H1 (cell line): ENCODE results near the gene FGR. TPM values are rescaled to one million over a fixed set of nuclear protein-coding genes. Genes with fewer than 3 reads are reported as not detected.

Experiments used
- CTCF ChIA-PET: fragments of 300-600 bp; sonication (Branson Sonifier 250); formaldehyde crosslinking; loops from one replicate; lab custom pipeline; 2021; ENCODE audit not compliant: partially characterized antibody; lab: Charles Lee
- POLR2A ChIA-PET: fragments of 300-600 bp; sonication (Branson Sonifier 250); formaldehyde crosslinking; loops from one replicate; lab custom pipeline; 2021; ENCODE audit warnings: inconsistent platforms; ENCODE audit not compliant: partially characterized antibody; lab: Charles Lee
- DNase-seq, 2 experiments: peaks; one replicate each; pipeline versions ENCODE4 v3.0.0 to v3.0.0-alpha.2; 2010 to 2022; ENCODE audit warnings: low spot score in 2 of 2, low read depth in 1 of 2, mixed read lengths in 1 of 2
- FAIRE-seq: peaks from 2 replicates; lab custom pipeline; 2011; peaks lifted over from hg19 to GRCh38; lab: Jason Lieb, UNC
- H2AFZ ChIP-seq: 2 replicates; pipeline ENCODE4 v1.8.1; 2012; ENCODE audit warnings: low read length, inconsistent platforms
- H2AK5ac ChIP-seq: 2 replicates; pipeline ENCODE4 v1.6.1; 2013; ENCODE audit warnings: low read depth, low read length
- H2BK120ac ChIP-seq: replicated peaks from 2 replicates; pipeline ENCODE3; 2013; ENCODE audit warnings: low read depth, low read length, inconsistent platforms
- H2BK12ac ChIP-seq: 2 replicates; pipeline ENCODE4 v1.6.1; 2013; ENCODE audit warnings: low read depth, low read length
- H2BK15ac ChIP-seq: 2 replicates; pipeline ENCODE4 v1.6.1; 2013; ENCODE audit warnings: low read length
- H2BK20ac ChIP-seq: 2 replicates; pipeline ENCODE4 v1.6.1; 2013; ENCODE audit warnings: low read length
- H2BK5ac ChIP-seq: 2 replicates; pipeline ENCODE4 v1.6.1; 2013; ENCODE audit warnings: low read depth, low read length
- H3K14ac ChIP-seq: 2 replicates; pipeline ENCODE4 v1.6.1; 2013; ENCODE audit warnings: inconsistent platforms; ENCODE audit not compliant: insufficient read length
- H3K18ac ChIP-seq: 2 replicates; pipeline ENCODE4 v1.6.1; 2013; ENCODE audit warnings: low read length; ENCODE audit errors: extremely low read depth
- H3K23ac ChIP-seq: 2 replicates; pipeline ENCODE4 v1.6.1; 2013; ENCODE audit warnings: inconsistent platforms; ENCODE audit not compliant: insufficient read length
- H3K23me2 ChIP-seq: 2 replicates; pipeline ENCODE4 v1.6.1; 2013; ENCODE audit warnings: low read depth, low read length
- H3K27ac ChIP-seq: 2 replicates; pipeline ENCODE4 v1.6.1; 2011; ENCODE audit warnings: low read depth, low read length, inconsistent platforms
- H3K27me3 ChIP-seq, 4 experiments: replicated peaks in 1 of 4; 1 replicate in 1 of 4; 2 replicates in 3 of 4; pipeline versions ENCODE4 v1.6.1 to v1.8.1; 2011 to 2013; ENCODE audit warnings: low read length in 3 of 4, mild to moderate bottlenecking in 3 of 4, inconsistent platforms in 2 of 4, mixed read lengths in 2 of 4, moderate library complexity in 1 of 4; ENCODE audit not compliant: control insufficient read depth in 3 of 4, insufficient read depth in 3 of 4; ENCODE audit errors: extremely low read depth in 1 of 4
- H3K36me3 ChIP-seq, 4 experiments: 2 replicates each; pipeline versions ENCODE4 v1.6.1 to v1.8.1; 2011 to 2013; ENCODE audit warnings: mild to moderate bottlenecking in 4 of 4, low read length in 3 of 4, moderate library complexity in 2 of 4, control low read depth in 1 of 4, inconsistent platforms in 1 of 4; ENCODE audit not compliant: insufficient read depth in 4 of 4, control insufficient read depth in 2 of 4
- H3K4ac ChIP-seq: replicated peaks from 2 replicates; pipeline ENCODE3; 2013; ENCODE audit warnings: low read length, low read depth, mixed read lengths, inconsistent platforms; ENCODE audit not compliant: insufficient read length
- H3K4me1 ChIP-seq, 4 experiments: replicated peaks in 1 of 4; 1 replicate in 1 of 4; 2 replicates in 3 of 4; pipeline versions ENCODE4 v1.6.1 to v1.8.1; 2011 to 2013; ENCODE audit warnings: low read length in 3 of 4, inconsistent platforms in 2 of 4, mixed read lengths in 1 of 4; ENCODE audit not compliant: insufficient read depth in 4 of 4, control insufficient read depth in 3 of 4
- H3K4me2 ChIP-seq, 2 experiments: 2 replicates each; pipeline versions ENCODE4 v1.6.1 to v1.8.1; 2011 to 2013; ENCODE audit warnings: low read depth in 2 of 2, low read length in 2 of 2, control low read depth in 1 of 2, inconsistent platforms in 1 of 2, mild to moderate bottlenecking in 1 of 2; ENCODE audit not compliant: insufficient read depth in 1 of 2
- H3K4me3 ChIP-seq, 4 experiments: fragments of 200-600, 300-600 bp in 1 of 4; sonication (generic), shearing (Covaris generic), sonication (Bioruptor Twin) in 1 of 4; 2 replicates each; pipeline versions ENCODE4 v1.5.1 to v1.8.1; 2011 to 2016; ENCODE audit warnings: low read length in 4 of 4, low read depth in 3 of 4, control low read depth in 2 of 4, inconsistent platforms in 2 of 4, mild to moderate bottlenecking in 2 of 4, mixed read lengths in 1 of 4, moderate library complexity in 1 of 4; ENCODE audit not compliant: insufficient read depth in 2 of 4; ENCODE audit errors: extremely low read depth in 1 of 4
- H3K56ac ChIP-seq: replicated peaks from 2 replicates; pipeline ENCODE3; 2013; ENCODE audit warnings: low read depth, mild to moderate bottlenecking, mixed read lengths, low read length, inconsistent platforms; ENCODE audit not compliant: insufficient read length
- H3K79me1 ChIP-seq: 2 replicates; pipeline ENCODE4 v1.6.1; 2013; ENCODE audit warnings: low read depth, low read length, control low read depth
- H3K79me2 ChIP-seq, 2 experiments: 2 replicates each; pipeline versions ENCODE4 v1.6.1 to v1.8.1; 2012 to 2013; ENCODE audit warnings: low read length in 2 of 2, mild to moderate bottlenecking in 2 of 2, inconsistent platforms in 1 of 2; ENCODE audit not compliant: insufficient read depth in 2 of 2, control insufficient read depth in 1 of 2
- H3K9ac ChIP-seq, 4 experiments: replicated peaks in 1 of 4; 1 replicate in 1 of 4; 2 replicates in 3 of 4; pipeline versions ENCODE4 v1.6.1 to v1.8.1; 2011 to 2013; ENCODE audit warnings: low read depth in 3 of 4, low read length in 3 of 4, control low read depth in 2 of 4, mild to moderate bottlenecking in 2 of 4, moderate library complexity in 2 of 4, inconsistent platforms in 1 of 4; ENCODE audit errors: extremely low read depth in 1 of 4
- H3K9me3 ChIP-seq, 2 experiments: 2 replicates each; pipeline versions ENCODE4 v1.6.1 to v1.8.1; 2012 to 2013; ENCODE audit warnings: mild to moderate bottlenecking in 2 of 2, moderate library complexity in 2 of 2, control low read depth in 1 of 2, inconsistent platforms in 1 of 2, low read depth in 1 of 2, low read length in 1 of 2, mixed read lengths in 1 of 2; ENCODE audit not compliant: insufficient read depth in 2 of 2
- H4K20me1 ChIP-seq, 2 experiments: replicated peaks in 1 of 2; 2 replicates each; pipeline versions ENCODE3 to v1.8.1; 2011 to 2013; ENCODE audit warnings: inconsistent platforms in 2 of 2, low read length in 2 of 2, mild to moderate bottlenecking in 1 of 2; ENCODE audit not compliant: insufficient read depth in 2 of 2, control insufficient read depth in 1 of 2
- H4K5ac ChIP-seq: 2 replicates; pipeline ENCODE4 v1.6.1; 2013; ENCODE audit warnings: low read length, low read depth, mixed read lengths, inconsistent platforms; ENCODE audit not compliant: insufficient read length
- H4K8ac ChIP-seq: 2 replicates; pipeline ENCODE4 v1.8.0; 2013; ENCODE audit warnings: mild to moderate bottlenecking, moderate library complexity, low read length, inconsistent platforms; ENCODE audit not compliant: insufficient read depth; ENCODE audit errors: extremely low read depth
- H4K91ac ChIP-seq: replicated peaks from 2 replicates; pipeline ENCODE3; 2013; ENCODE audit warnings: low read length, mixed read lengths, inconsistent platforms; ENCODE audit not compliant: insufficient read length
- ASH2L ChIP-seq: fragments of 200-600, 300-600 bp; sonication (generic); IDR thresholded peaks from one replicate; pipeline ENCODE4 v1.7.1; 2017; ENCODE audit warnings: low read length
- CTCF ChIP-seq, 3 experiments: IDR thresholded peaks; 1 replicate in 2 of 3; 2 replicates in 1 of 3; pipeline versions ENCODE4 v1.5.1 to v1.6.1; 2011; ENCODE audit warnings: low read length in 3 of 3, mild to moderate bottlenecking in 3 of 3, inconsistent platforms in 2 of 3, low read depth in 1 of 3, moderate library complexity in 1 of 3; ENCODE audit not compliant: insufficient read depth in 1 of 3; ENCODE audit errors: control extremely low read depth in 1 of 3
- KDM1A ChIP-seq: fragments of 200-600, 300-600 bp; sonication (generic); IDR thresholded peaks from 2 replicates; pipeline ENCODE4 v1.7.1; 2016; ENCODE audit warnings: mild to moderate bottlenecking, low read length, borderline replicate concordance
- RAD21 ChIP-seq, 2 experiments: IDR thresholded peaks in 1 of 2; conservative IDR thresholded peaks in 1 of 2; 2 replicates each; pipeline ENCODE4 v1.6.1; 2011; ENCODE audit warnings: low read depth in 2 of 2, low read length in 2 of 2, improper control_type of control experiment in 1 of 2, inconsistent platforms in 1 of 2, mild to moderate bottlenecking in 1 of 2, moderate library complexity in 1 of 2
- RXRA ChIP-seq: IDR thresholded peaks from 2 replicates; pipeline ENCODE4 v1.6.1; 2011; ENCODE audit warnings: low read depth, mild to moderate bottlenecking, low read length, moderate library complexity; ENCODE audit not compliant: insufficient read depth
- TBP ChIP-seq: IDR thresholded peaks from 2 replicates; pipeline ENCODE4 v1.6.1; 2011; ENCODE audit warnings: low read depth, low read length, improper control_type of control experiment
- WGBS, 2 experiments: shearing (Covaris generic) in 1 of 2; methylation state at CpG; one replicate each; pipeline versions ENCODE4 v1.1.6 to v1.1.7; 2013 to 2015; ENCODE audit warnings: low lambda C conversion rate in 2 of 2, mixed read lengths in 2 of 2, inconsistent platforms in 1 of 2, low coverage in 1 of 2, missing lambda C conversion rate in 1 of 2; ENCODE audit not compliant: insufficient replicate concordance in 2 of 2, insufficient coverage in 1 of 2, insufficient read length in 1 of 2; ENCODE audit errors: extremely low coverage in 1 of 2, missing lambda C conversion rate in 1 of 2; 5-methylcytosine and 5-hydroxymethylcytosine counted together
- polyA plus RNA-seq, 7 experiments: library from polyadenylated mRNA; depleted of rRNA in 3 of 7; stranded (reverse) in 5 of 7; unstranded in 2 of 7; fragments of >200 nt in 5 of 7; fragments of 200-250 nt in 2 of 7; gene quantifications; 1 replicate in 5 of 7; 2 replicates in 1 of 7; 4 replicates in 1 of 7; pipeline versions ENCODE4 v1.2.1 to v1.2.3, GENCODE V29; 2011 to 2013; ENCODE audit warnings: missing spikeins in 2 of 7, mixed read lengths in 2 of 7
- total RNA-seq: library from RNA; stranded (reverse); fragmentation: NEBNext Ultra II Directional; extraction: Animal tissue kit (Norgen Biotek cat#: 25700); gene quantifications from 2 replicates; pipeline ENCODE4 v1.2.1, GENCODE V29; 2021

Gene FGR
- total and polyA plus RNA-seq, 2 of the 8 experiments (the other 6 are each of a cell fraction or from before 2014, with no cell fraction given), result 0.22 to 0.95 TPM

- peak overlapping the region; percentile 72 for H3K18ac ChIP-seq
- H3K27me3 ChIP-seq, result peaks cover 0 to 2% (median 0%) of the 10 kb centered on the region in 4 experiments; a peak in 2 of 7 replicates
- 0 out of 4 replicates have a peak overlapping the region, but pooled peaks of 1 of the 2 experiments have one; percentile 29 for H3K4me2 ChIP-seq
- ChIA-PET POLR2A (interaction anchor here (0.7 to 1.9 kb wide), 5 partner anchors 10 to 58 kb away, joined by 3 to 5 read pairs (median 3); partner anchors contain the start of genes AHDC1 and IFI6), CTCF (interaction anchor here (0.6 to 13.1 kb wide), 39 partner anchors 9 to 364 kb away, joined by 3 to 472 read pairs (median 4); partner anchors contain the start of genes AHDC1 and IFI6)
- peak overlapping the region; percentile 67; the same call in 1 of the 2 replicates for H2BK5ac ChIP-seq
- DNase-seq (peak; percentile 78 to 99), FAIRE-seq (peak; percentile 81)
- no peaks in the 10 kb centered on the region for H4K20me1 ChIP-seq
- H4K5ac ChIP-seq, result no peak overlapping the region
- 38% methylated on average over 12 of the region's 12 CpGs; no CpG with 5 or more reads in 1 of the 2 experiments for WGBS, 2 experiments
- H3K9ac ChIP-seq, result peak overlapping the region in 1 of 4 experiments; percentile 13; a peak in 1 of 7 replicates
- no peak overlapping the region for H3K23ac ChIP-seq
- no peak overlapping the region for H4K8ac ChIP-seq
- 0 out of 2 replicates have a peak overlapping the region, but pooled peaks have one; percentile 5 for H3K27ac ChIP-seq
- TF ChIP-seq RXRA (no peak), TBP (no peak), CTCF (IDR thresholded peaks at IDR 0.05; ENCODE audit: control extremely low read depth in 1 of 3, insufficient read depth in 1 of 3, low read depth in 1 of 3, low read length in 3 of 3) (peak; percentile 74 to 91 (median 88)), KDM1A (no peak), ASH2L (peak; percentile 44), RAD21 (IDR thresholded peaks at IDR 0.05 in 1 of 2, conservative IDR thresholded peaks at IDR 0.05 in 1 of 2; ENCODE audit: low read depth in 2 of 2, low read length in 2 of 2) (peak; percentile 94)
- no peaks in the 10 kb centered on the region for H3K9me3 ChIP-seq
- H4K91ac ChIP-seq, result peak overlapping the region; percentile 26
- peak overlapping the region; percentile 64; the same call in 1 of the 2 replicates for H2BK12ac ChIP-seq
- H2AK5ac ChIP-seq, result no peak overlapping the region
- H2BK15ac ChIP-seq, result 0 out of 2 replicates have a peak overlapping the region, but pooled peaks have one; percentile 93
- H3K79me1 ChIP-seq, result no peaks in the 10 kb centered on the region
- H3K23me2 ChIP-seq, result peaks cover 4% of the 10 kb centered on the region; the same call in 1 of the 2 replicates
- no peak overlapping the region for H3K56ac ChIP-seq
- H3K36me3 ChIP-seq, result no peaks in the 10 kb centered on the region
- H2BK120ac ChIP-seq, result peak overlapping the region; percentile 14
- peaks cover 4 to 20% (median 13%) of the 10 kb centered on the region in 4 experiments; a peak in 6 of 7 replicates for H3K4me1 ChIP-seq
- H2AFZ ChIP-seq, result peak overlapping the region; percentile 78
- H3K14ac ChIP-seq, result no peak overlapping the region
- no peaks in the 10 kb centered on the region for H3K79me2 ChIP-seq
- H3K4me3 ChIP-seq, result no peak overlapping the region
- peak overlapping the region; percentile 67 for H2BK20ac ChIP-seq
- no peak overlapping the region for H3K4ac ChIP-seq
Observed at GRCh38 chr1:27662707-27663393, 27.9 kb upstream of the FGR start.
